ENCODE measurements around the gene OR2T34.
"Not testable (repeated sequence)": the region's sequence is repeated elsewhere in the genome, so short reads cannot be mapped to it uniquely, and the experiment has no call there.

OR2T34 gene

GRCh38 chr1:248574657-248575056 is at the start of gene OR2T34:
Gene OR2T34, minus strand, starts transcription at chr1:248574757. Its CDS starts 0 bp downstream, at chr1:248574757.
- DNase-seq, result not testable (repeated sequence)

- DNase-seq, result no peak
Observed at GRCh38 chr1:248622570-248623001, 48.0 kb upstream of the OR2T34 start.

GRCh38 chr1:248621770-248622169 is 47.2 kb upstream of the OR2T34 start:
- DNase-seq, result no peak

- no peak for DNase-seq
Observed at GRCh38 chr1:248618878-248619277, 44.3 kb upstream of the OR2T34 start.

- no peak for DNase-seq
Observed at GRCh38 chr1:248618119-248618518, 43.6 kb upstream of the OR2T34 start.

GRCh38 chr1:248613742-248614141 is 39.2 kb upstream of the OR2T34 start:
- DNase-seq, result no peak

GRCh38 chr1:248611883-248612414 is 37.4 kb upstream of the OR2T34 start:
- DNase-seq, result no peak

- DNase-seq, result no peak
Observed at GRCh38 chr1:248610301-248610700, 35.7 kb upstream of the OR2T34 start.

- DNase-seq, result no peak
Observed at GRCh38 chr1:248599396-248599795, 24.8 kb upstream of the OR2T34 start.

- no peak for DNase-seq
Observed at GRCh38 chr1:248597589-248597988, 23.0 kb upstream of the OR2T34 start, which contains the start of gene OR2T10. Gene OR2T10, minus strand, starts transcription at chr1:248597700. Its CDS starts 3,932 bp downstream, at chr1:248593768.

- DNase-seq, result no peak
Observed at GRCh38 chr1:248596615-248597014, 22.1 kb upstream of the OR2T34 start.

- no peak for DNase-seq
Observed at GRCh38 chr1:248593226-248593625, 18.7 kb upstream of the OR2T34 start.

- DNase-seq, result no peak
Observed at GRCh38 chr1:248592655-248593054, 18.1 kb upstream of the OR2T34 start.

- no peak for DNase-seq
Observed at GRCh38 chr1:248590055-248590454, 15.5 kb upstream of the OR2T34 start.

- no peak for DNase-seq
Observed at GRCh38 chr1:248589334-248589733, 14.8 kb upstream of the OR2T34 start.

- DNase-seq, result no peak
Observed at GRCh38 chr1:248585266-248585665, 10.7 kb upstream of the OR2T34 start.

GRCh38 chr1:248576260-248576980 is 1.9 kb upstream of the OR2T34 start:
- DNase-seq, result no peak

- DNase-seq, result not testable (repeated sequence)
Observed at GRCh38 chr1:248573856-248574255, 701 bp downstream of the OR2T34 start.

GRCh38 chr1:248572049-248572448 is 2.5 kb downstream of the OR2T34 start:
- DNase-seq, result not testable (repeated sequence)

- DNase-seq, result not testable (repeated sequence)
Observed at GRCh38 chr1:248570811-248571210, 3.7 kb downstream of the OR2T34 start.

GRCh38 chr1:248569049-248569448 is 5.5 kb downstream of the OR2T34 start:
- DNase-seq, result not testable (repeated sequence)

GRCh38 chr1:248565530-248566373 is 8.8 kb downstream of the OR2T34 start:
- not testable (repeated sequence) for DNase-seq

- not testable (repeated sequence) for DNase-seq
Observed at GRCh38 chr1:248562672-248563071, 11.9 kb downstream of the OR2T34 start, which contains the start of gene OR2T29. Gene OR2T29, minus strand, starts transcription at chr1:248562772. Its CDS starts 3,281 bp downstream, at chr1:248559491.

Data from DMS79 (cell line).